NCI-H524 treated with DMSO at 0.1 percent for 48 hours (cell line): ENCODE data around the gene IQCM.

Experiments
- DNase-seq: peaks from one replicate; lab custom pipeline; 2025; lab: John Stamatoyannopoulos, UW

Gene IQCM

DNA sequence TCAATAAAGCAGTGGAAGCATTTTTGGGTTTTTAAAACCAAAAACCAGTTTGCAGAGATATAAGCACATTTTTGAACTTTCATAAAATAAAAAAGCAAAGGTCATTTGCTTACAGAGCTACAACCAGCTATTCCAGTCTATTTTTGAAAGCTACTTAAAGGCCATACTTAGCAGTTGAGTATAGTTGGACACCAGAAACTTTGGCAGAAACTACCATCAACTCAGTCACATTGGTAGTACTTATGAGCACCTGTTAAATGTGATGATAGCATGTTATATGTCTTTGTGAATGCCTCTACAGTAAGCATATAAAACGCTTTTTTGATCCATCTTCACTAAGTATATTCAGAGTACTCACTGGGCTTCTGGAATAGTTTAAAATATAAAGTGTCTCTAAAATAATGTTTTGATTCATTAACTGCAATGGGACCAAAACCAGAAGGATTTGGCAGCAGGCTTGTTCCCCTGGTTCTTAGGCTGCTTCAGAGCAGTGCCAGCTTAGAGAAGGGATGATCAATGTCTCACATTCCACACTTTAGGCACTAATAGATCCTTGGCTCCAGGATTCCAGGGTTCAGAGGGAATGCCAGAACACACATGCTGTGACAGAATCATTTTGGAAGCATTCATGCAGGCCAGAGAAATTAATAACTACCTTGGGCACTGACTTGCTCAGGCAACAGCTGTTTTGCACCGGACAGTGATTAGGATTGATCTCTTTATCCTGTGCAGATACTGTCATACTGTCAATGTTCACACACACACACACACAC, 103.9 kb downstream of the IQCM start:
- no peak for DNase-seq

DNA sequence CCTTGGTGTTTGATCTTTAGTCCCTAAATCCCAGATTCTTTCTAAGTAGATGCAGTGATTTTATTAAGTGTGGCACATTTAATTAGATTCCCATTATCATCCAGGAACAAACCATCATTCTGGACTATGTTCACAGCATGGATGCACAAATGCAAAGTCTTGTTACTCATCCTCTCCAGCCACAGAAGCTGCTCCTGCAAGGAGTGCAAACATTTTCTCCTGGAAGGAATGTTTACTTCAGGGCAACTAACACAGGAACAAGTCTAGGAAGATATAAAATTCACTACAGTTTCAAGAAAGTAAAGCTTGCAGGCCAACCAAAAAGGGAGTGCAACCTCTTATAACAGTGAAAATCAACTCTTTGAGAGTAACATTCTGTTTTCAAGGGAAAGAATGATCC, 106.0 kb downstream of the IQCM start:
- DNase-seq = no peak

DNA sequence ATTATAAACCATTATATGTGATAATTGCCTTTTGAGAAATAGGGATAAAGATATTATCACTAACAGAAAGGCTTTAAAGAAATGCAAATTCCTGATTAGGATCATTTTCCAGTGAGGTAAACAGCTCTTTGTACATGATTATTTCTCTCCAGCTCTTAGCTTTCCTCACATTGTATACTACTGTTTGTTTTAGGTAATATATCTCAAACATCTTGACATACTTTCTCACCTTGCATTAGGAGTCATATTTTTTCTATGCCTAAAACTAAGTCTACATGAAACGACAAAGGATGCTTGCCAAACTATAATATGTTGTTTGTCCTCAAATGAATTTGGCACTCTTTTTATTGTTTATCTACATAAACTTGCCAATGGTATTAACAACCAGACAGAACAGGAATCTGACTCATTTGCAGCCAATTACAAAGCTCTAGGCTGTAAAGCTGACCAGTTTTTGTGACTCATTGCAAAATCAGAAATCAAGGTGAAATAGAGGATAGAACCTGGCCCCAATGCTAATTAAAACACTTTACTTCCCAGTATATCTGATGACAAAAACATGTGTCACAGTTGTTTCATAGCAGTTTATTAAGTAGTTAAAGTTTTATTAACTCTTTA, 107.0 kb downstream of the IQCM start:
- no peak for DNase-seq

DNA sequence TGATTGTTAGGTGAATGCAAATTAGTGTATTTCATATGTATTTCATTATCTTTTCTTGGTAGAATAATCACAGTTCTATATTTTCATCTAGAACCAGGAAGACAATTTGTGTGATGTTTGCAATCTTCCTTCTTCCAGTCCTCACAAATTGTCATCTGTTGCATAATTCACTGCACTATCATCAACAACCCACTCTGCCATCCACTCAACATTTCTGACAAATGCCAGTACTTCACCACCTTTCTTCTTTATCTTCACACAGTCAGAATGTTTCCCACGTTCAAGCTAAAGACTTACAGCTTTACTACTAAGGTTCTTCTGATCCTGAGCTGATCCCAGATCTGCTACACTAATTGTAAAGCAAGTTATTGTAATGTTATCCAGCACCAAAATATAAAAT, 107.8 kb downstream of the IQCM start:
- no peak for DNase-seq

DNA sequence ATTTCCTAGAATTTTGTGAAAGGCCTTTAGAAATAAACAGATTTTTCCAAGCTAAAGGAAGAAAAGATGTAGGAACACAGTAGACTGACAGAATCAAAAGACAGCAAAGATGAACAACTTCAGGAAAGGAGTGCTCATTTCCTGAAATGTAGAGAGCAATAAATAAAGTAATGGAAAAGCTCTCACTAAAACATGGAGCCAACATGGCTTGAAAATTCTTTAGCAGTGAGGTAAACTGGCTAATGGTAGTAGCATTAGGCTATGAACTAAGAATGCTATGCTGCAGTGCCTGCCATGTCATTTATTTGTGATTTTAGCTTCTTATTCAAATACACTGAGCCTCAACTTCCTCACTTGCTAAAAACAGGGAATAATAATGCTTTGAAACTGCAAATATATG, 108.7 kb downstream of the IQCM start:
- DNase-seq = no peak

DNA sequence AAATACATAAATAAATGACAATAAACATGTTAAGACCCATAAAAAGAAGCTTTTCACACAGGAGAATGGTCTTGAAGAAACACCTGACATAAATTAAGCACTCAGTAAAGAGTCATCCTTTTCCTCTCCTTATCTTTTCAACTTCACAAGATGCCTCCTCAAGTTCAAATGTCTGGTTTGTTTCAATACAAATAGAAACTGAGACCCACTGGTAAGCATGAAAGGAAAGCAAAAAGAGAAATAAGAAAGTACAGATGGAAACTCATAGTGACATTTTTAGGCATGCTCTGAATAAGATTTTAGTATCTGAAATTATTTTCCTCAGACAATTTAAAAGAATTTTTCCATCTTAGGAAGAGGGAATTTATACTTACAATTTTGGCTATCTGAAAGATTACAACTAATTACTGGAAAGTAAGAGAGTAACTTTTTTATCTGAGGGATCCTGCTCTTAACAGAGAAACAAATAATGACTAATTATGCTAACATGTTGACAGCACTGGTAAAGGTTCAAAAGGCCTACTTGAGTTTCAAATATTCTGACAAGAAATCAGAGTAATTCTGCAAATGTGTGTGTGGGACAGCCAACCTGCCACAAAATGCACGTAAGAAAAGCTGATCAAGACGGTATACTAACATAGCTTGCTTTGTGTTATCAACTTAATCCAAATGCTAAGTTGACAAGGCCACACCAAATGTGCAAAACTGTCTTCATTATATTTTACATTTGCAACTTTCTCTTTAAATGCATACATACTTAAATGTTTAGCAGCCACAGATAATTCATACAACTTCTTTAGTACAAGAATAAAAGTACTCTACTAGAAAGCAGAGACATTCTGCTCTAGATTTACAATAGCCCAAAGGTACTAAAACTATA, 113.0 kb downstream of the IQCM start:
- DNase-seq = no peak

DNA sequence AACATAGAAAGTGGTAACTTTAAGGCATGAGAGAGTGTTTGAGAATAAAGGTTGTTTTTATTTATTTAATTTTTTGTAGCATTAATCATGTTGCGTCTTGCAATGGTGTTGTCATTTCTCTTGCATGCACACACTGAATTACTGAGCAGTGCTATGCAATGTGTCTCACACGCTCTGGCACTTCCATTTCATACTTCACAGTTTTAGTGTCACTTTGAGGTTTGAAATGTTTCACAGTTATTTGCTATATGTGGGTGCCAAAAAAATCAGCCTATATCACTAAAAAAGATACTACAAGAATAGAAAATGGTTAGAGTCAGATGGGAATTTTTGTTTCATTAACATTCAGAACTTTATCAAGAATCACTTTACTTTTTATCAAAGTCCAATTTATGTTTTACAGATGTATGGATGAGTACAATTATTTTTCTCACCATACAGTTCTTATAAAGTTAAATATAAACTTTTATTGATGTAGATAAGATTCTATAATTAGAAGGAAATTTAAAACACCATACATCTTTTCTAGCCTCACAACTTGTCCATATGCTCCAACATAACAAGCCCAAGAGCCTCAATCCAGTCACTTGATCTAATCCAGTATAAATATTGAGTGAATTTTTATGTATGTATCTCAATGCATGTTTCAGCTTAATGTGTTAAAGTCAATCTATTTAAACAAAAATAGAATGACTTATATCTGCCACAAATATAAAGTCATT, 114.0 kb downstream of the IQCM start:
- DNase-seq = no peak

DNA sequence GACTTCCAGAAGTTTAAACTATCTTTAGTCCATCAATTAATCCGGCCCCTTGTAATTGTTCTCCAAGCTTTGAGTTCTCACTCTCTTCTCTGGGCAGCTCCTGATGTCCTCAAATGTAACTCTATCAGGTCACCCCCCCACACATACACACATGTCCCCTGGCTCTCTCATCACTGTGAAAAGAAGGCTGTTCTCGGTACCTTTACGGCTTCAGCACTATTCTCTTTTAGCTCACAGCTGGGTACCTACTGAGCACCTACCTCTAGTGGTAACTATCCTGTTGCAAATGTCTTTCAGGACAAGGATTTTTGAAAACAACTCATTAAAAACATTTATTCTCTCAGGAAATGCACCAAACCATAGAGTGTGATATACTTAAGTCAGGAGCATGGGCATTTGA, 115.4 kb downstream of the IQCM start:
- DNase-seq = no peak

DNA sequence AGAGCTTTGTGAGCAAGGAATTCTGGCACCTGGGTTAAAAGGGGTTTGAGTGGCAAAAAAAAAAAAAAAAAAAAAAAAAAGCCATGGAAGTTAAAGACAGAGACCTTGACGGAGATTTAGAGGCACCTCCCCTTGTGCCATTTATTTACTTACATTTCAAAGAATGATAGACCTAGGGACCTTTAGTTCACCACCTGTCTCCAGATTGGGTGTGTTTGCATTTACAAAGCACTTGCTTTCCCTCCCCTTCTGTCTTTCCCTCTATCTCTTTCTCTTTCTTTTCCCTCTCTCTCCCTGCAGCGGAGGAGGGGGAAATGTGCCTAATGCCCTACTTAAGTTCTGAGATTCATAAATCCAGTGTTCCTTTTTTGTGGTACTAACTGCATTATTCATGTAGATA, 116.0 kb downstream of the IQCM start:
- DNase-seq = no peak

DNA sequence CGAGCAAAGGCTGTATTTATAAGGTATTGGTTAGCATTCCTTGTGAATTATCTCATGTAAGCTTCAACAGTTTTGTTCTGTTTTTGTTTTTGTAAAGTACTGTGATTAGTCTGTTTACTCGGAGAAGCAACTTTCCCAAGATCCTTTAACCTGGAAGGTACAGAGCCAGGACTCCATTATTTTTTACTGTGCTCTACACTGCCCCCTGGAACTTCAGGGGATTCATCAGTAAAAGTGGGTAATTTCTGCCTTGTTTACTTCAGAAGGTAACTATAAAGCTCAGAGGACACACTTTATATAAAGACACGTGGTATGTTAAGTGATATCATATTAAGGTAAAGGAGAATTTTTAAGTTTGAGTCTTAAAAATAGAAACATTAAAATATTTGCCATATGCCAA, 124.9 kb downstream of the IQCM start:
- DNase-seq = no peak

DNA sequence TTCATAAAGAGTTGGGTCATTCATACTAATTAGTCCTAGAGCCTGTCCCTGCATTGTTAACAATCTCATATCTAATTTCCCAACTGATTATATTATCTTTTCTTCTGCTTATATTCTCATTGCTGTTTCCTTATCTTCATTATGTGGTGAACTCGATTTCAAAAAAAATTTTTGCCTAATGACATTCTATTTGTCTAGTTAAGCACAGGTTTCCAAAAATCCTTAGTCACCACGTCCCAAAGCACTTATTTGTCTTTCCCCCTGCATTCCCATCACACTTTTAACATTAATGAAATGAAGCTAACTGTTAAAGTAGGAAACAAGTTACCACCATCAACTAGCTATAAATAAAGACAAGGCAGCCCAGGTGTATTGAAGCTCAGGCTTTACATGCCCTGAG, 131.1 kb downstream of the IQCM start:
- DNase-seq = no peak

DNA sequence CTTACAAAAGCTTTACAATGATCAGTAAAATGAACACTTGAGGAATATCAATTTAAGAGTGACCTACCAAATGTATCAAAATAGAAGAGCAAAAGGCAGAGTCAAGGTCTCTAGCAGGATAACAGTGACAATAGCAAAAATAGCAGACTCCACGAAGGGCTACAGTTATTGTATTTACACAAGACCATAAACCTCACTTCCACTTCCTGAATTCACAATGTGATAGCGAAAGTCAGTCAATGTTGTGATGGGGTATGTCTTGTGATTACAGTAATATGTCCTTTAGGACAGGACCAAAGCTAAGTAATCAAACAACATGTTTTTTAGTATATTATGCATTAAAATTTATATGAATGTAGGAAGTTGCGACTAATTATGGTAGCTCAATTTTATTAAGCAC, 139.6 kb downstream of the IQCM start:
- DNase-seq = no peak

DNA sequence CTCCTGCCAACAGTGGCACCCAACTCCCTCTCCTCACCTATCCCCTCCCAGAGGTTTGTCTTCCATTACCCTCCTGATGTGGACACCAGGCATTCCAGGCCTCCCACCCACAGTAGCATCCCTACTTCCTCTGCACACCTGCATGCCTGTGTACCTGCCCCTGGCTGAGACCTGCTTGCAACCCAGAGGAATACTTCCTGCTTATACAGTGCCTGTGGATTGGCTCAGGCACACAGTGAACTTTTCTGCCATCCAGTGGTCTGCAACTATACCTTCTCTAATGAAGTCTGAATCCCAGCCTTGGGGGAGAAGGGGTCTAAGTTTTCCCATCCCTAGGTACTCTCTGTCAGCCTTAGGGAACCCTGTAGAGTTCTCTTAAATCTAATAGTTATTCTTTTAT, 169.9 kb downstream of the IQCM start:
- no peak for DNase-seq

DNA sequence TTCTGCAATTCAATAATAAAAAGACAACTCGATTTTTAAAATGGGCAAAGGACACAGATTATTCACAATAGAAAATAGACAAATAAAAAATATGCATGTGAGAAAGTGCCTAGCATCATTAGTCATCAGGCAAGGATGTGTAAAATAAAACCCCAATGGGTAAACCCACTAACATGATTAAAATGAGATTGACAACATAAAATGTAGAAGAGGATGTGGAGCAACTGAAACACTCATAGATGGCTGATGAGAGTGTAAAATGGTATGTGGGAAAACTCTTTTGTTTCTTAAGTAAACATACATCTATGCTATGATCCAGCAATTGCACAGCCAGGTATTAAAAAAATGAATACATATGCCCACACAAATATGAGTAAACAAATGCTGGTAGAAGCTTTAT, 177.6 kb downstream of the IQCM start:
- no peak for DNase-seq

DNA sequence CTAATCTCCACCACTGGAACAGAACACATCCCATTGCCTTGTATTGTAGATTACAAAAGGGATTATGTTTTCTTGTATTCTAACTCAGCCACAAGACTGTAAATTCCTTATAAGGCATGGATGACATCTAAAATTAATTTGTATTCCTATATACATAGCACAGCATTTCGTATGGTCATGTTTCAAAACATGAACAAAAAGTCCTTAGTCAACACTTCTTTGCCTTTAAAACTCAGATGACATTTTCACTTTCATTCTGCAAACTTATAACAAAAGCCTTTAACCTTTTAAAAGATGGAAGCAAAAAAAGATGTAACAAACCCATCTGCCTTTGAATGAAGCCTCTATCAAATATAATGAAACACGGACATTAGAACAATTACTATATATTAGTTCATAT, 181.3 kb downstream of the IQCM start:
- no peak for DNase-seq

DNA sequence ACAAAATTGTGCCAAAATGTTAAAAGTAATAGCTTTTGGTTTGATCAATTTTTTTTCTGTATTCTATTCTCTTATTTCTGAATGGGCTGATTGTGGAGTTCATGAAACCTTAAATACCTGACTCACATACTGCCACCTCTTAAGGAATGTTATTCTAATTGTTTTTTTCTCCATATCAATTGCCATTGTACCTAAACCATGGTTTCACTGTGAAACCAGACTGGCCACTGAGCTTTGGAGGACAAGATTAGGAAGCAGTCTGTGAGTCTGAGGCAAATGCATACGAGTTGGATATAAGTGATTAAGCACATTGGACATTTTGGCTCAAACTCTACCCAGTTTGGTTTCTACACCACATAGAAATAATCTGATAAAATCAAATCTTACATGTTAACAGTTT, 184.0 kb downstream of the IQCM start:
- DNase-seq = no peak

DNA sequence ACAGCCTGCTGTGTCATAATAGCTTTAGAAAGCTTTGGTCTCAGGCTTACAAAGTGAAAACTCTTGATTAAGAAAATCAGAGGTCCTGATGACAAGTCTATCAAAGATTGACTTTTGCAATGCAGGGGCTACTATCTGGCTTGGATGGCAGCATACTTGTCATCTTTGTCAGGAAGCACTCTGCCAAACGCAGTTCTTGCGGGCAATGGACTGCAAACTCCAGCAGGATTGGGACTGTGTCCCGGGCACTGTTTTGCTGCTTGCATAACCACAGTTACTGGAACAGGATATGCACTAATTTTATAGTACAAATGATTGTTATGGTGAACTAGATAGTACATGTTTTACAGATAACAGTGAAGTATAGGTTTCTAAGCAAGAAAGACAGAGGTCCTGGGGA, 185.6 kb downstream of the IQCM start:
- DNase-seq = no peak

DNA sequence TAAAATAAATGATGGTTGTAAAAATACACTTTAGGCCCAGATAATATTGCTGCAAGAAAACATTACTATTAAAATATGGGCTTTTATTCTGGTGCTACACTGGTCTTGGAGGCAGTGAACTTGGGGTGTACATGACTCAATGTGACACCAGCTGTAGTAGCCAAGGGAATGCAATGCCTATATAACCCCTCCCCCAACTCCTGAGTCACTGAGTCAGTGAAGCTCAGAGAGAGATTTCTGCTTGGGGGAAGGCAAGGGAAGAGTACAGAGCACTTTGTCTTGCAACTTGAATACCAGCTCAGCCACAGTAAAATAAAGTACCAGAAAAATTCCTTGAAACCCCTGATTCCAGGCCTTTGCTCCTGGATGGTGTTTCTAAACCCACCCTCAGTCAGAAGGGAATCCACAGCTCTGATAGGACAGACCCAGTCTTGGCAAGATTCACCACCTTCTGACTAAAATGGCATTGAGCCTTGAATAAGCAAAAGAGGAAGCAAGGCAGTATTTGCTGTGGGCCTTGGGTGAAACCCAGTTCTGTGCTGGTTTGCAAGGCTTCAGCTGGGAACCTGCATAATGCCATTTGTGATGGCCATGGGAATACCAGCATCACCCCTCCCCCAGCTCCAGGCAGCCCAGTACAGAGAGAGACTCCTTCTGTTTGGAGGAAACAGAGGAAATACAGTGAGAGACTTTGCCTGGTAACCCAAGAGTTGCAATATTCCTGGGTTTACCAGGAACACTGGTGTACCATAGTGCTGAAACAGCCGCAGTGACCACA, 209.9 kb downstream of the IQCM start:
- no peak for DNase-seq

DNA sequence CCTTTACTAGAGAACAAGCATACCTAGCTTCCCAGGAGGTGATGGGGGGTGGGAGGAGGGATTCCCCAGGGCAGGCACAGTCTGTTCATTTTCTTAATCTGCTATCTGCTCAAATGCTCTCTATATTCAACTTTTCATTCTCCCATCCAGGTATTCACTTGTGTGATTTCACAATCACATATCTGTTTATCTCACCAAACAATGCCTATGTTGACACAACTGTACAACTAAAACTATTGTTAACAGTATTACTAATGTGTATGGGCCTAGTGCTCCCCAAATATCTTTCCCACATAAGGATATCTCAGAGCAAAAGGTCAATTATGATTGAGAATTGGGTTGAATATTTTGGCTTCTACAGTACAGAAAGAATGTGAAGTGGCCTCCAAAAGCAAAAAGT, 210.8 kb downstream of the IQCM start:
- no peak for DNase-seq

DNA sequence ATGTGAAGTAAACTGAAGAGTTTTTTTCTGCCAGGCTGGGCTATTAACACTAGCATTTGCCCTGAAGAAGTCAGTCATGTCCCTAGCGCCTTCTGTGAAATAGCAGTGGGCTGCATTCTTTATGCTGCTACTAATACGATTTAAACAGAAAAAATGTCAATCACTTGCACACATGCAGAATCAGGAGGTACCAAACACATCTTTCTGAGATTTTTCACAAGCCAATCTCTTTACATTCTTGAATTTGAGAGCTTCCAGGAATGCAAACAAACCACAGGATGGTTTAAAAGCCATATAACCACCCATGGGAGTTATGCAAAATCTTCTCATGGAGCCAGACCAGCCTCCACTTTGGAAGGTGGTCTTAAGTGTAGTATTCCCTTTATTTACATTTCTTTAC, 220.1 kb downstream of the IQCM start:
- no peak for DNase-seq

DNA sequence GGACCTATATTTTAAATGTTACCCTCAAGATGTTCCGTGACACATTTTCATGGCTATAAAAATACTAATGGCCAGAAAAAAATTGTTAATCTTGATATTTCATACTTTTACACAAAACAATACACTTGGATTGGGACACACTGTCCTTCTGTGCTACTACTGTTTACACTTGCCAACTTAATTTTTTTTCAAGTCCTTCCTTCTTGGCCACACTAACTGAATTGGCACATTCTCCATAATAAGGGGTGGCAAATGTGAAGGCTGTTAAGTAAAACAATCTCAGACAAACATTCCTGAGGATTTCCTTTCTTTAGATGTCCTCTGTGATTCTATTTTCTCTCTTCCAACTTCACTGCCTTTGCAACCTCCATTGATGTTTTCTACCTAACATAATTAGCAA, 225.8 kb downstream of the IQCM start:
- no peak for DNase-seq

DNA sequence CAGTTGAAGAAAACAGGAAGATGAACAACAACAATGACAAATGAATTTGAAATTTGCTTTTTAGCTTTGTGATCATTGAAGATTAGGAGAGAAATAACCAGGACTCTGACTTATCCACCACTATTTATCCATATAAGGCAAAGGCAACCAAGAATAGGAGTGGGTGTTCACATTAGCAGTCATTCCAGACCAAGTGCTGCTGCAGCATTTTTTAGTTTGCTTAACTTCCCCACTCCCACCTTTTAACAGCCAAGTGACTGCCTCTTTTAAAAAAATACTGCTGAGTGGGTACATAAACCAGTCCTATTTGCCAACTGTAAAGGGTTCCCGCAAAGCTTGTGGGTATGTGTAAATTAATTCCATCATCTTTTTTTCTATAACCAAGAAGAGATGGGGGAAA, 230.9 kb downstream of the IQCM start:
- DNase-seq = no peak
